ENCODE measurements around the gene PPHLN1. TPM values are rescaled to one million over a fixed set of nuclear protein-coding genes. Genes with fewer than 3 reads are reported as not detected.

Gene PPHLN1
- total and polyA plus RNA-seq, 12 donors, result 15.4 to 41.8 (median 32.1) TPM

GRCh38 chr12:42442311-42442759, 116.4 kb downstream of the PPHLN1 start:
- Histone ChIP-seq H3K9me3 (peaks cover 0 to 22% (median 0%) of the 10 kb centered on the region in 11 donors), H3K27ac (no peak overlapping the region), H3K4me1 (peaks cover 0 to 7% (median 0%) of the 10 kb centered on the region in 9 donors), H3K36me3 (peaks cover 0 to 74% (median 20%) of the 10 kb centered on the region in 9 donors), H3K4me3 (no peak overlapping the region), H3K27me3 (no peaks in the 10 kb centered on the region)
- TF ChIP-seq, protein P1, sequence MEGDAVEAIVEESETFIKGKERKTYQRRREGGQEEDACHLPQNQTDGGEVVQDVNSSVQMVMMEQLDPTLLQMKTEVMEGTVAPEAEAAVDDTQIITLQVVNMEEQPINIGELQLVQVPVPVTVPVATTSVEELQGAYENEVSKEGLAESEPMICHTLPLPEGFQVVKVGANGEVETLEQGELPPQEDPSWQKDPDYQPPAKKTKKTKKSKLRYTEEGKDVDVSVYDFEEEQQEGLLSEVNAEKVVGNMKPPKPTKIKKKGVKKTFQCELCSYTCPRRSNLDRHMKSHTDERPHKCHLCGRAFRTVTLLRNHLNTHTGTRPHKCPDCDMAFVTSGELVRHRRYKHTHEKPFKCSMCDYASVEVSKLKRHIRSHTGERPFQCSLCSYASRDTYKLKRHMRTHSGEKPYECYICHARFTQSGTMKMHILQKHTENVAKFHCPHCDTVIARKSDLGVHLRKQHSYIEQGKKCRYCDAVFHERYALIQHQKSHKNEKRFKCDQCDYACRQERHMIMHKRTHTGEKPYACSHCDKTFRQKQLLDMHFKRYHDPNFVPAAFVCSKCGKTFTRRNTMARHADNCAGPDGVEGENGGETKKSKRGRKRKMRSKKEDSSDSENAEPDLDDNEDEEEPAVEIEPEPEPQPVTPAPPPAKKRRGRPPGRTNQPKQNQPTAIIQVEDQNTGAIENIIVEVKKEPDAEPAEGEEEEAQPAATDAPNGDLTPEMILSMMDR (IDR thresholded peaks at IDR 0.05), result no peak
- intact Hi-C loops (cut with DNase I), result no loop called here
- ATAC-seq (no peak), DNase-seq (no peak)
- WGBS, 2 donors, result 90 to 92% methylated on average over 19 of the region's 19 CpGs

- H3K36me3 ChIP-seq, result peaks cover 0 to 76% (median 20%) of the 10 kb centered on the region in 9 donors
- peaks cover 0 to 22% (median 0%) of the 10 kb centered on the region in 11 donors for H3K9me3 ChIP-seq
- ATAC-seq (no peak), DNase-seq (no peak)
- 88 to 91% methylated on average over 8 of the region's 8 CpGs for WGBS, 2 donors
- TF ChIP-seq, protein P1 (IDR thresholded peaks at IDR 0.05), result no peak
- H3K27ac ChIP-seq, result no peak overlapping the region
- H3K4me3 ChIP-seq, result no peak overlapping the region
- intact Hi-C loops (cut with DNase I), result no loop called here
- no peaks in the 10 kb centered on the region for H3K27me3 ChIP-seq
- peaks cover 0 to 8% (median 0%) of the 10 kb centered on the region in 9 donors for H3K4me1 ChIP-seq
These were observed 116.9 kb downstream of the PPHLN1 start for GRCh38 chr12:42442888-42443287.

DNA sequence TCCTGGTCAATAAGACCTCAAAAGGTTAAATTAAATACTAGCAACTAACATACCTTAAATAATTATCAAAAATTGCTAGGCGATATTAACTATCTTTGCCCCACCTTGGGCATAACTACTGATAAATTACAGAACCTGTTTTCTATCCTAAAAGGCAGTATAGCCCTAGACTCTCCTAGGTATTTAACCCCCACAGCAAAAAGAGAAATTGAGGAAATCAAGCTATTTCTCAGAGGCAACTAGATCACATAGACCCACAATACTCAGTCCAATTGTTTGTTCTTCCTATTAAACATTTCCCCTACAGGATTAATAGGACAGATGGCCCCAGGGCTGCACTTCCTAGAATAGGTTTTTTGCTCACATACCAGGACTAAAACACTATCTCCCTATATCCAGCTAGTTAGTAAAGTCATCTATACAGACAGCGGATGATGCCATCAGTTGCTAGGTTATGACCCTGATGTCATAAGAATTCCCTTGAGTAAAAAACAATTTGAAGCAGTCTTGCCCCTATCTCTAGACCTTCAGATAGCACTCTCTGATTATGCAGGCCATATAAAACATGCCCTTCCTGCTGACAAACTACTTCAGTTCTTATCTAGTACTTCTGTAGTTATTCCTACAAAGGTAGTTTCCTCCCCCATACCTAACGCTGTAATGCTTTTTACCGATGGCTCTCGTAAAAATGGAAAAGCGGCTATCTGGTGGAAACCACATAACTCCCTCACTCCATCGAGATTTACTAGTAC, 118.4 kb downstream of the PPHLN1 start:
- intact Hi-C loops (cut with DNase I), result no loop called here
- Histone ChIP-seq H3K36me3 (peaks cover 0 to 90% (median 20%) of the 10 kb centered on the region in 9 donors), H3K27ac (no peak overlapping the region), H3K4me3 (no peak overlapping the region), H3K4me1 (peaks cover 0 to 8% (median 0%) of the 10 kb centered on the region in 9 donors), H3K27me3 (no peaks in the 10 kb centered on the region), H3K9me3 (peaks cover 0 to 22% (median 0%) of the 10 kb centered on the region in 11 donors)
- WGBS, 2 donors, result 97 to 99% methylated on average over 7 of the region's 7 CpGs
- DNase-seq (no peak), ATAC-seq (no peak)
- TF ChIP-seq, protein P1 (IDR thresholded peaks at IDR 0.05), result no peak

GRCh38 chr12:42445891-42446290, 119.9 kb downstream of the PPHLN1 start:
- Histone ChIP-seq H3K27ac (no peak overlapping the region), H3K36me3 (peaks cover 0 to 82% (median 20%) of the 10 kb centered on the region in 9 donors), H3K4me1 (peaks cover 0 to 10% (median 4%) of the 10 kb centered on the region in 9 donors), H3K9me3 (peaks cover 0 to 22% (median 0%) of the 10 kb centered on the region in 11 donors), H3K4me3 (no peak overlapping the region), H3K27me3 (no peaks in the 10 kb centered on the region)
- no peak for DNase-seq
- 95 to 97% methylated on average over 16 of the region's 16 CpGs for WGBS, 2 donors
- no peak for ATAC-seq
- TF ChIP-seq, protein P1 (IDR thresholded peaks at IDR 0.05), result no peak
- intact Hi-C loops (cut with DNase I), result no loop called here

All from heart right ventricle (tissue), 16 donors.